ENCODE results near the gene KPNB1. TPM values are rescaled to one million over a fixed set of nuclear protein-coding genes. Genes with fewer than 3 reads are reported as not detected.

Gene KPNB1
- total and polyA plus RNA-seq, 9 donors, result 63.4 to 346 (median 236) TPM

DNA sequence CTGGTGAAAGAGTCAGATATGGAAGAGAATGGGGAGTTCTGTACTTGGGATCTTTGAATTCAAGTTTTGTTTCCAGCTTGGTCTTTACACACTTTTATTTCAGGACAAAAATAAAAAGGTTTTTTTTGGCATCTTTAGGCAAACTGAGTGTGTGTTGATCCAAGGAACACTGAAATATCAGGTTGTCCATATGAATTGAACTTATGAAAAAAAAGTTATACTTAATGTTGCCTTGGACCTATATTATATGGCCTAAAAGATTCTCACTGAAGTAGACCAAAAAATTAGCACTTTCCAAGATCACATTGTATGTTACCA is 14.9 kb downstream of the KPNB1 start:
- H3K27ac ChIP-seq, result no peak overlapping the region
- H3K36me3 ChIP-seq, result no peaks in the 10 kb centered on the region

DNA sequence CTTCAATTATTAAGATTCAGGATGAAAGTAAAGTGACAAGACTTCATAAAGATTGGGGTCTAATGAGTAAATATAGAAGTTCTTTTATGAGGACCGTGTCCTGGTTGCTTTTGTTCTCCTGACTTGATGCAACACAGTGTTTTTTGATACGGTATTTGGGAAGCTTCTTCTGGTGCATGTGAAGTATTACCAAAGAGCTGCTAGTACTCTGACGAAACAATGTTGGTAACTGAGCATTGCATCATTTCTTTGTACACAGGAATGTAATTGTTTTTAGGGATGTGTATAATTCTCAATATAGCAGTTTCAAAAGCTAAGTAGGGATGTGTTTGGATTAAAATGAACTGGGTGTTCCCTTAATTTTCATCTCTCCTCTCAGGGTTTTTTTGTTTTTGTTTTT is 15.9 kb downstream of the KPNB1 start:
- Histone ChIP-seq H3K36me3 (no peaks in the 10 kb centered on the region), H3K4me3 (no peak overlapping the region), H3K27ac (no peak overlapping the region), H3K27me3 (no peaks in the 10 kb centered on the region), H3K9me3 (no peaks in the 10 kb centered on the region), H3K4me1 (ENCODE audit: insufficient read depth) (no peaks in the 10 kb centered on the region)
- TF ChIP-seq, protein P1, sequence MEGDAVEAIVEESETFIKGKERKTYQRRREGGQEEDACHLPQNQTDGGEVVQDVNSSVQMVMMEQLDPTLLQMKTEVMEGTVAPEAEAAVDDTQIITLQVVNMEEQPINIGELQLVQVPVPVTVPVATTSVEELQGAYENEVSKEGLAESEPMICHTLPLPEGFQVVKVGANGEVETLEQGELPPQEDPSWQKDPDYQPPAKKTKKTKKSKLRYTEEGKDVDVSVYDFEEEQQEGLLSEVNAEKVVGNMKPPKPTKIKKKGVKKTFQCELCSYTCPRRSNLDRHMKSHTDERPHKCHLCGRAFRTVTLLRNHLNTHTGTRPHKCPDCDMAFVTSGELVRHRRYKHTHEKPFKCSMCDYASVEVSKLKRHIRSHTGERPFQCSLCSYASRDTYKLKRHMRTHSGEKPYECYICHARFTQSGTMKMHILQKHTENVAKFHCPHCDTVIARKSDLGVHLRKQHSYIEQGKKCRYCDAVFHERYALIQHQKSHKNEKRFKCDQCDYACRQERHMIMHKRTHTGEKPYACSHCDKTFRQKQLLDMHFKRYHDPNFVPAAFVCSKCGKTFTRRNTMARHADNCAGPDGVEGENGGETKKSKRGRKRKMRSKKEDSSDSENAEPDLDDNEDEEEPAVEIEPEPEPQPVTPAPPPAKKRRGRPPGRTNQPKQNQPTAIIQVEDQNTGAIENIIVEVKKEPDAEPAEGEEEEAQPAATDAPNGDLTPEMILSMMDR (IDR thresholded peaks at IDR 0.05), result no peak
- TF ChIP-seq POLR2A (IDR thresholded peaks at IDR 0.05) (no peak), EP300 (IDR thresholded peaks at IDR 0.05) (no peak)
- no peak for DNase-seq
- WGBS, 3 donors, result 53 to 64% (median 59%) methylated on average over 3 of the region's 3 CpGs
- intact Hi-C loops (cut with DNase I), result no loop called here

More for the DNA sequence above, 14.9 kb downstream of the KPNB1 start:
- TF ChIP-seq, protein P1 (IDR thresholded peaks at IDR 0.05), result peak in 1 of 3 donors; percentile 6
- TF ChIP-seq POLR2A (IDR thresholded peaks at IDR 0.05), result no peak
- TF ChIP-seq EP300 (IDR thresholded peaks at IDR 0.05), result no peak
- Histone ChIP-seq H3K4me3 (no peak overlapping the region), H3K4me1 (ENCODE audit: insufficient read depth) (no peaks in the 10 kb centered on the region), H3K27me3 (no peaks in the 10 kb centered on the region), H3K9me3 (no peaks in the 10 kb centered on the region)
- intact Hi-C loops (cut with DNase I), result no loop called here
- no peak for DNase-seq

DNA sequence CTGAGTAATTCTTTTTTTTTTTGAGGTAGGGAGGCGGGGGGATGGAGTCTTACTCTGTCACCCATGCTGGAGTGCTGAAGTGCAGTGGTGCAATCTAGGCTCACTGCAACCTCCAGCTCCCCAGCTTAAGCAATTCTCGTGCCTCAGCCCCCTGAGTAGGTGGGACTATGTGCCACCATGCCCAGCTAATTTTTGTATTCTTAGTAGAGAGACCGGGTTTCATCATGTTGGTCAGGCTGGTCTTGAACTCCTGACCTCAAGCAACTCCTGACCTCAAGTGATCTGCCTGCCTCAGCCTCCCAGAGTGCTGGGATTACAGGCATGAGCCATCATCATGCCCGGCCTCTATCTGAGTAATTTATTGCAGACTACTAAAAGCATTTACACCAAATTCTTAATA is 19.4 kb downstream of the KPNB1 start:
- Histone ChIP-seq H3K27me3 (no peaks in the 10 kb centered on the region), H3K27ac (no peak overlapping the region), H3K4me1 (ENCODE audit: insufficient read depth) (no peaks in the 10 kb centered on the region), H3K9me3 (no peaks in the 10 kb centered on the region), H3K4me3 (no peak overlapping the region), H3K36me3 (no peaks in the 10 kb centered on the region)
- 70 to 87% (median 78%) methylated on average over 4 of the region's 4 CpGs for WGBS, 3 donors
- DNase-seq, result no peak
- intact Hi-C loops (cut with DNase I), result no loop called here
- TF ChIP-seq, protein P1 (IDR thresholded peaks at IDR 0.05), result no peak
- no peak for TF ChIP-seq EP300 (IDR thresholded peaks at IDR 0.05)
- TF ChIP-seq POLR2A (IDR thresholded peaks at IDR 0.05), result no peak

DNA sequence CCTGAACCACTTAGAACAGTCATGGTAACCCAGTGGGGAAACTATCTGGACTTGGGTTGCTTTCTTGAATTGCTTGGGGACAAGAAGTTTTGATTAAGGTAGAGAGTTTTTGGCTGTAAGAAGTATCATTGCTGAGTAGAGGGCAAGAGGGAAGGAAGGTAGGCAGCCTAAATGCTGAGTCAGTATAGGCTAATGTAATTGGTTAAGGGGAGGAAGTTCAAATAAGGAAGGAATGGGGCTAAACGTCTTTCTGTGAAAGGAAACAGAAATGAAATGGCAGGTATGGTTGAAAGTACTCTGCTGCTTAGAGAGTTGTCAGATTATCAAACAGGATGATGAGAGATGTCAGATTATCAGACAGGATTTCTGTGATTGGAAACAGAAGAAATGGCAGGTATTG is 20.3 kb downstream of the KPNB1 start:
- intact Hi-C loops (cut with DNase I), result no loop called here
- no peaks in the 10 kb centered on the region for H3K9me3 ChIP-seq
- DNase-seq, result no peak
- no peak overlapping the region for H3K27ac ChIP-seq
- H3K4me3 ChIP-seq, result no peak overlapping the region
- TF ChIP-seq, protein P1 (IDR thresholded peaks at IDR 0.05), result no peak
- no peak for TF ChIP-seq EP300 (IDR thresholded peaks at IDR 0.05)
- no peak for TF ChIP-seq POLR2A (IDR thresholded peaks at IDR 0.05)
- H3K4me1 ChIP-seq (ENCODE audit: insufficient read depth), result no peaks in the 10 kb centered on the region
- no peaks in the 10 kb centered on the region for H3K36me3 ChIP-seq
- H3K27me3 ChIP-seq, result no peaks in the 10 kb centered on the region
- WGBS, 3 donors, result 20 to 31% (median 24%) methylated on average over 1 of the region's 1 CpG

DNA sequence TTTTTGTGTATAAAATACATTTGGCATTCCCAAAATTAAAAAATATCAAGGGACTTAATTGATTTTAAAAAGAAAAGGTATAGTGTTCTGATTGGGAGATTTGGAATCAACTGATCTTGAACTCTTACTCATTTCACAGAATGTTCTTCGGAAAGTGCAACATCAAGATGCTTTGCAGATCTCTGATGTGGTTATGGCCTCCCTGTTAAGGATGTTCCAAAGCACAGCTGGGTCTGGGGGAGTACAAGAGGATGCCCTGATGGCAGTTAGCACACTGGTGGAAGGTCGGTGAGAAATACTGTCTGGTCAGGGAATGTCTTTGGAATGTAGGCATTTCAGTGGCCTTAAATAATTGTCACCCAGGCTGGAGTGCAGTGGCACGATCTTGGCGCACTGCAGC is 24.8 kb downstream of the KPNB1 start:
- no peaks in the 10 kb centered on the region for H3K9me3 ChIP-seq
- DNase-seq, result no peak
- H3K4me1 ChIP-seq (ENCODE audit: insufficient read depth), result no peaks in the 10 kb centered on the region
- no peak overlapping the region for H3K27ac ChIP-seq
- H3K4me3 ChIP-seq, result no peak overlapping the region
- WGBS, 3 donors, result 62 to 75% (median 65%) methylated on average over 4 of the region's 4 CpGs
- intact Hi-C loops (cut with DNase I), result no loop called here
- no peaks in the 10 kb centered on the region for H3K36me3 ChIP-seq
- TF ChIP-seq POLR2A (IDR thresholded peaks at IDR 0.05), result no peak
- no peak for TF ChIP-seq EP300 (IDR thresholded peaks at IDR 0.05)
- TF ChIP-seq, protein P1 (IDR thresholded peaks at IDR 0.05), result no peak
- H3K27me3 ChIP-seq, result no peaks in the 10 kb centered on the region

Data from ovary (tissue), 9 donors.